ENCODE data around the gene SHANK2. TPM values are rescaled to one million over a fixed set of nuclear protein-coding genes. Genes with fewer than 3 reads are reported as not detected.

SHANK2 gene
- total RNA-seq, 2 donors from 2014 or later: 0.12 to 0.28 TPM

GRCh38 chr11:71246559-71246958, 5.8 kb downstream of the SHANK2 start:
- H3K27me3 Mint-ChIP-seq (ENCODE audit: low read depth): peaks cover 27% of the 10 kb centered on the region
- no peaks in the 10 kb centered on the region for H3K4me1 Mint-ChIP-seq (ENCODE audit: low read depth)
- no peaks in the 10 kb centered on the region for H3K36me3 Mint-ChIP-seq (ENCODE audit: insufficient read depth in 2 of 2)
- no peaks in the 10 kb centered on the region for H3K9me3 Mint-ChIP-seq
- no peak for ATAC-seq (replicated peaks in 1 of 2)
- H3K27ac Mint-ChIP-seq: no peak overlapping the region
- no peak overlapping the region for H3K4me3 Mint-ChIP-seq
- no peak for DNase-seq

GRCh38 chr11:71245601-71246391, 6.6 kb downstream of the SHANK2 start:
- ATAC-seq (replicated peaks in 1 of 2) (no peak), DNase-seq (no peak)
- H3K36me3 Mint-ChIP-seq (ENCODE audit: insufficient read depth in 2 of 2): no peaks in the 10 kb centered on the region
- peaks cover 30% of the 10 kb centered on the region for H3K27me3 Mint-ChIP-seq (ENCODE audit: low read depth)
- no peaks in the 10 kb centered on the region for H3K9me3 Mint-ChIP-seq
- no peak overlapping the region for H3K4me3 Mint-ChIP-seq
- no peak overlapping the region for H3K27ac Mint-ChIP-seq
- H3K4me1 Mint-ChIP-seq (ENCODE audit: low read depth): no peaks in the 10 kb centered on the region

GRCh38 chr11:71244116-71244810, 8.1 kb downstream of the SHANK2 start:
- no peaks in the 10 kb centered on the region for H3K4me1 Mint-ChIP-seq (ENCODE audit: low read depth)
- H3K27me3 Mint-ChIP-seq (ENCODE audit: low read depth): peaks cover 16% of the 10 kb centered on the region
- no peaks in the 10 kb centered on the region for H3K36me3 Mint-ChIP-seq (ENCODE audit: insufficient read depth in 2 of 2)
- DNase-seq: no peak
- no peak overlapping the region for H3K27ac Mint-ChIP-seq
- no peak overlapping the region for H3K4me3 Mint-ChIP-seq
- H3K9me3 Mint-ChIP-seq: no peaks in the 10 kb centered on the region
- ATAC-seq (replicated peaks in 1 of 2): no peak

GRCh38 chr11:71242391-71242790, 10.0 kb downstream of the SHANK2 start:
- ATAC-seq (replicated peaks in 1 of 2) (no peak), DNase-seq (no peak)
- Mint-ChIP-seq H3K27me3 (ENCODE audit: low read depth) (peaks cover 7% of the 10 kb centered on the region), H3K4me1 (ENCODE audit: low read depth) (no peaks in the 10 kb centered on the region), H3K4me3 (no peak overlapping the region), H3K27ac (no peak overlapping the region), H3K9me3 (no peaks in the 10 kb centered on the region), H3K36me3 (ENCODE audit: insufficient read depth in 2 of 2) (no peaks in the 10 kb centered on the region)

- no peaks in the 10 kb centered on the region for H3K4me1 Mint-ChIP-seq (ENCODE audit: low read depth)
- no peak overlapping the region for H3K27ac Mint-ChIP-seq
- H3K27me3 Mint-ChIP-seq (ENCODE audit: low read depth): peaks cover 7% of the 10 kb centered on the region
- no peak overlapping the region for H3K4me3 Mint-ChIP-seq
- DNase-seq: no peak
- no peaks in the 10 kb centered on the region for H3K9me3 Mint-ChIP-seq
- no peak for ATAC-seq (replicated peaks in 1 of 2)
- H3K36me3 Mint-ChIP-seq (ENCODE audit: insufficient read depth in 2 of 2): no peaks in the 10 kb centered on the region
These were observed 10.6 kb downstream of the SHANK2 start for GRCh38 chr11:71241721-71242259.

- Mint-ChIP-seq H3K27ac (no peak overlapping the region), H3K36me3 (ENCODE audit: insufficient read depth in 2 of 2) (no peaks in the 10 kb centered on the region), H3K4me1 (ENCODE audit: low read depth) (no peaks in the 10 kb centered on the region), H3K9me3 (no peaks in the 10 kb centered on the region), H3K27me3 (ENCODE audit: low read depth) (peaks cover 7% of the 10 kb centered on the region), H3K4me3 (no peak overlapping the region)
- ATAC-seq (replicated peaks in 1 of 2) (no peak), DNase-seq (no peak)
These were observed 11.3 kb downstream of the SHANK2 start for GRCh38 chr11:71240865-71241691.

GRCh38 chr11:71240061-71240690, 12.2 kb downstream of the SHANK2 start:
- Mint-ChIP-seq H3K36me3 (ENCODE audit: insufficient read depth in 2 of 2) (no peaks in the 10 kb centered on the region), H3K27ac (no peak overlapping the region), H3K4me3 (no peak overlapping the region), H3K4me1 (ENCODE audit: low read depth) (no peaks in the 10 kb centered on the region), H3K9me3 (no peaks in the 10 kb centered on the region), H3K27me3 (ENCODE audit: low read depth) (peaks cover 7% of the 10 kb centered on the region)
- DNase-seq (no peak), ATAC-seq (replicated peaks in 1 of 2) (no peak)

- peaks cover 7% of the 10 kb centered on the region for H3K27me3 Mint-ChIP-seq (ENCODE audit: low read depth)
- H3K27ac Mint-ChIP-seq: no peak overlapping the region
- DNase-seq: no peak
- H3K36me3 Mint-ChIP-seq (ENCODE audit: insufficient read depth in 2 of 2): no peaks in the 10 kb centered on the region
- H3K4me3 Mint-ChIP-seq: no peak overlapping the region
- no peaks in the 10 kb centered on the region for H3K4me1 Mint-ChIP-seq (ENCODE audit: low read depth)
- no peaks in the 10 kb centered on the region for H3K9me3 Mint-ChIP-seq
- no peak for ATAC-seq (replicated peaks in 1 of 2)
These were observed 12.8 kb downstream of the SHANK2 start for GRCh38 chr11:71239581-71239980.

GRCh38 chr11:71238941-71239340, 13.4 kb downstream of the SHANK2 start:
- ATAC-seq (replicated peaks in 1 of 2) (no peak), DNase-seq (no peak)
- Mint-ChIP-seq H3K9me3 (no peaks in the 10 kb centered on the region), H3K4me1 (ENCODE audit: low read depth) (no peaks in the 10 kb centered on the region), H3K4me3 (no peak overlapping the region), H3K27ac (no peak overlapping the region), H3K36me3 (ENCODE audit: insufficient read depth in 2 of 2) (no peaks in the 10 kb centered on the region), H3K27me3 (ENCODE audit: low read depth) (peaks cover 7% of the 10 kb centered on the region)

GRCh38 chr11:71238285-71238875, 14.0 kb downstream of the SHANK2 start:
- Mint-ChIP-seq H3K36me3 (ENCODE audit: insufficient read depth in 2 of 2) (no peaks in the 10 kb centered on the region), H3K9me3 (no peaks in the 10 kb centered on the region), H3K4me3 (no peak overlapping the region), H3K4me1 (ENCODE audit: low read depth) (no peaks in the 10 kb centered on the region), H3K27ac (no peak overlapping the region), H3K27me3 (ENCODE audit: low read depth) (peaks cover 7% of the 10 kb centered on the region)
- ATAC-seq (replicated peaks in 1 of 2): no peak
- no peak for DNase-seq

GRCh38 chr11:71237853-71238252, 14.5 kb downstream of the SHANK2 start:
- DNase-seq (no peak), ATAC-seq (replicated peaks in 1 of 2) (no peak)
- peaks cover 7% of the 10 kb centered on the region for H3K27me3 Mint-ChIP-seq (ENCODE audit: low read depth)
- H3K36me3 Mint-ChIP-seq (ENCODE audit: insufficient read depth in 2 of 2): no peaks in the 10 kb centered on the region
- H3K4me1 Mint-ChIP-seq (ENCODE audit: low read depth): no peaks in the 10 kb centered on the region
- no peak overlapping the region for H3K4me3 Mint-ChIP-seq
- no peak overlapping the region for H3K27ac Mint-ChIP-seq
- H3K9me3 Mint-ChIP-seq: no peaks in the 10 kb centered on the region

- no peak for ATAC-seq (replicated peaks in 1 of 2)
- H3K4me1 Mint-ChIP-seq (ENCODE audit: low read depth): no peaks in the 10 kb centered on the region
- no peak overlapping the region for H3K4me3 Mint-ChIP-seq
- H3K36me3 Mint-ChIP-seq (ENCODE audit: insufficient read depth in 2 of 2): no peaks in the 10 kb centered on the region
- H3K27ac Mint-ChIP-seq: no peak overlapping the region
- peaks cover 7% of the 10 kb centered on the region for H3K27me3 Mint-ChIP-seq (ENCODE audit: low read depth)
- no peaks in the 10 kb centered on the region for H3K9me3 Mint-ChIP-seq
- DNase-seq: no peak
These were observed 15.4 kb downstream of the SHANK2 start for GRCh38 chr11:71236836-71237475.

Measured in activated T-cell treated with anti-CD3 and anti-CD28 coated beads, Interleukin-2, amount 50 U/mL, for 72 hours (primary cell).